CD4-positive, CD25-positive, alpha-beta regulatory T cell (primary cell): ENCODE data around the gene GPR176. TPM values are rescaled to one million over a fixed set of nuclear protein-coding genes. Genes with fewer than 3 reads are reported as not detected.

Experiments used
- ATAC-seq, 2 donors: fragments of 150-1000 bp; cut with Tn5 transposase; one replicate each; pipeline ENCODE4 v1.10.0; 2021; ENCODE audit warnings: low read depth in 2 of 2, moderate number of reproducible peaks in 2 of 2, moderate library complexity in 1 of 2
- DNase-seq, 3 donors: peaks; one replicate each; pipeline versions ENCODE4 v3.0.0 to v3.0.0-alpha.2; 2012 to 2022; ENCODE audit warnings: mixed read lengths in 1 of 3
- H3K27ac ChIP-seq: one replicate; pipeline ENCODE4 v1.7.0; 2013; ENCODE audit warnings: mild to moderate bottlenecking, low read length; ENCODE audit not compliant: insufficient read depth, poor library complexity, severe bottlenecking
- H3K27me3 ChIP-seq: one replicate; pipeline ENCODE4 v1.7.0; 2013; ENCODE audit warnings: low read length; ENCODE audit not compliant: control insufficient read depth, insufficient read depth
- H3K36me3 ChIP-seq: one replicate; pipeline ENCODE4 v1.7.0; 2013; ENCODE audit warnings: mild to moderate bottlenecking, low read length, moderate library complexity; ENCODE audit not compliant: control insufficient read depth, insufficient read depth
- H3K4me1 ChIP-seq: 2 replicates; pipeline ENCODE4 v1.7.0; 2013; ENCODE audit warnings: mild to moderate bottlenecking, low read length; ENCODE audit not compliant: insufficient read depth, control insufficient read depth, poor library complexity, severe bottlenecking
- H3K4me3 ChIP-seq: one replicate; pipeline ENCODE4 v1.7.0; 2013; ENCODE audit warnings: low read depth, mild to moderate bottlenecking, low read length, moderate library complexity
- H3K9me3 ChIP-seq, 2 experiments: 1 replicate in 1 of 2; 2 replicates in 1 of 2; pipeline ENCODE4 v1.7.0; 2013; ENCODE audit warnings: low read length in 2 of 2, mild to moderate bottlenecking in 1 of 2, moderate library complexity in 1 of 2; ENCODE audit not compliant: control insufficient read depth in 2 of 2
- H3K27ac Mint-ChIP-seq, 3 donors: one replicate each; pipeline ENCODE4 v1.8.0; 2020 to 2022; ENCODE audit warnings: mild to moderate bottlenecking in 3 of 3, mixed read lengths in 3 of 3, moderate library complexity in 2 of 3
- H3K27me3 Mint-ChIP-seq: one replicate; pipeline ENCODE4 v1.8.0; 2022; ENCODE audit warnings: mild to moderate bottlenecking, mixed read lengths
- H3K36me3 Mint-ChIP-seq: one replicate; pipeline ENCODE4 v1.8.0; 2020; ENCODE audit warnings: mixed read lengths
- H3K4me1 Mint-ChIP-seq, 4 donors: one replicate each; pipeline ENCODE4 v1.8.0; 2020 to 2022; ENCODE audit warnings: mixed read lengths in 4 of 4, mild to moderate bottlenecking in 1 of 4
- H3K4me3 Mint-ChIP-seq, 4 donors: one replicate each; pipeline ENCODE4 v1.8.0; 2020 to 2022; ENCODE audit warnings: mild to moderate bottlenecking in 4 of 4, mixed read lengths in 4 of 4, moderate library complexity in 3 of 4
- H3K9me3 Mint-ChIP-seq, 7 donors: one replicate each; pipeline ENCODE4 v1.8.0; 2020 to 2022; ENCODE audit warnings: mixed read lengths in 7 of 7, mild to moderate bottlenecking in 3 of 7, moderate library complexity in 2 of 7
- polyA plus RNA-seq, 4 donors: library from polyadenylated mRNA; unstranded; fragments of 300-500 nt; fragmentation: Illumina TruSeq; gene quantifications; one replicate each; pipeline ENCODE4 v1.2.3, GENCODE V29; 2021
- total RNA-seq: library from RNA; stranded (reverse); gene quantifications from one replicate; pipeline ENCODE4 v1.2.3, GENCODE V29; 2022

The GPR176 gene
- total and polyA plus RNA-seq, 5 donors from 2014 or later: not detected

DNA sequence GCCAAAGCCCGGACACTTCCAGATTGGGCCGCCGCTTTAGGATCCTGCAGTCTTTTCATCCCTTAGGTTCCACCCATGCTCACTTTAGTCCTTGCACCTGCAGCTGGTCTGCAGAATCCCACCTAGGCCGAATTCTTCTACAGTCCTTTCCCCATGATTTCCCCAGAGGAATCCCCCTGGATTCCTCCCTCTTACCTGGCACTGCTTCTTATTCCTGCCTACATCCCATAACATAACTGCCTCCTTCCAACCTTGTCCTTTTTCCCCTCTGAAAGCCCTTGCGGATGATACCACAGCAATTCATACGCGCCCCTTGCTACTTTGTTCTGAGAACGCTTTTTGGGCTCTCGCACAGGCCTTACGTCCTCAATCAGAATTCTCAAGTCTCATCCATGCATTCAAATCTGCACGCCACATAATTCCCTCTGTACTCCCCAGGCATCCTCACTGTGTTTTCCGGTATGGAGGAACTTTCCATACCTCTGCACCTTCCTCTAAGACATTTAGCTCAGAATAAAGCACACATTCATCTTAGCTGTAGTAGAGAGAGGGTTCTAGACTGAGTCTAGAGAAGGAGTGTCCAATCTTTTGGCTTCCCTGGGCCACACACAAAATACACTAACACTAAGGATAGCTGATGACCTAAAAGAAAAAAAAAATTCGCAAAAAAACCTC lies 14.5 kb upstream of the GPR176 start:
- no peaks in the 10 kb centered on the region for H3K9me3 ChIP-seq
- Mint-ChIP-seq H3K4me1 (peaks cover 6 to 45% (median 20%) of the 10 kb centered on the region in 4 donors), H3K27me3 (peaks cover 13% of the 10 kb centered on the region), H3K4me3 (peak overlapping the region; percentile 88 to 94 (median 92)), H3K9me3 (no peaks in the 10 kb centered on the region), H3K36me3 (peaks cover 5% of the 10 kb centered on the region), H3K27ac (peak overlapping the region in 2 of 3 donors; percentile 88 to 90)
- no peak for ATAC-seq
- peak in 1 of 3 donors; percentile 32 for DNase-seq
- H3K4me3 ChIP-seq: peak overlapping the region; percentile 86
- peaks cover 15% of the 10 kb centered on the region for H3K4me1 ChIP-seq
- peaks cover 1% of the 10 kb centered on the region for H3K27me3 ChIP-seq
- no peaks in the 10 kb centered on the region for H3K36me3 ChIP-seq
- H3K27ac ChIP-seq: no peak overlapping the region

DNA sequence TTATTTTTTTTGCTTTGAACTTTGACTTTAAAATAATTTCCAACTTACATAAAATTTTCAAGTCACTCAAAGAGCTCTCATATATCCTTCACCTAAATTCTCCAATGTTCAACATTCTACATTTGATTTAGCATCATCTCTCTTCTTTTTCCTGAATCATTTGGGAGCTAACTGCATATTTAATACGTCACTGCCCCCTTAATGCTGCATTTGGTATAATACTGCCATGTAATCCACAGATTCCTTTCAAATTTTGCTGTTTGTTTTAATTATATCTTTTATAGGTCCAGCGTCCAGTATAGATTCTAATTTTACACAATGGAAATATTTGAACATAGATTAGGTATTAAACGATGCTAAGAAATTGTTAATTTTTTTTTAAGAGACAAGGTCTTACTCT lies 11.5 kb upstream of the GPR176 start:
- no peak overlapping the region for H3K27ac Mint-ChIP-seq
- H3K4me1 Mint-ChIP-seq: peaks cover 6 to 34% (median 19%) of the 10 kb centered on the region in 4 donors
- H3K27me3 Mint-ChIP-seq: peaks cover 15% of the 10 kb centered on the region
- no peak overlapping the region for H3K4me3 ChIP-seq
- no peaks in the 10 kb centered on the region for H3K9me3 Mint-ChIP-seq
- no peak for DNase-seq
- H3K36me3 Mint-ChIP-seq: no peaks in the 10 kb centered on the region
- peaks cover 15% of the 10 kb centered on the region for H3K4me1 ChIP-seq
- no peak for ATAC-seq
- H3K27ac ChIP-seq: no peak overlapping the region
- no peaks in the 10 kb centered on the region for H3K9me3 ChIP-seq
- no peak overlapping the region for H3K4me3 Mint-ChIP-seq
- no peaks in the 10 kb centered on the region for H3K36me3 ChIP-seq
- H3K27me3 ChIP-seq: peaks cover 5% of the 10 kb centered on the region

DNA sequence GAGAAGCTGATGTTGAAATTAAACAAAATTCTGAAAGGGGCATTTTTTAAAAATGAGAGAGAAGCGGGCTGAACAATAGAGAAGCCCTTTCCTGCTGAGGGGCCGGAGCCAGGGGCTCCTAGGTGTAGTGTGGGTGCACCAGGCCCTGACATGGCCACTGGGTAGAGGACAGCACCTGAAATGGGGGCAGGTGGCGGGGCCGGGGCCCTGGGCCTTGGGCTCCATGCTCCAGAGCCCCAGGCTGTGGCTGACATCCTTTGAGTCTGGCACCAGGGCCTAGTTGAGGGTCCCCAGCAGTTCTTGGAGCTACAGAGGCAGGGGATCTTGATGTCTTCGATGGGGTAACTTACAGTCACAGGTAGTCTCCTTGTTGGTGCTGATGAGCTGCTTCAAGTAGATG lies 6.5 kb upstream of the GPR176 start:
- no peak for DNase-seq
- ATAC-seq: no peak
- Histone ChIP-seq H3K4me3 (no peak overlapping the region), H3K4me1 (no peaks in the 10 kb centered on the region), H3K9me3 (no peaks in the 10 kb centered on the region), H3K27me3 (peaks cover 5% of the 10 kb centered on the region), H3K27ac (no peak overlapping the region), H3K36me3 (no peaks in the 10 kb centered on the region)
- Mint-ChIP-seq H3K9me3 (no peaks in the 10 kb centered on the region), H3K4me1 (peaks cover 0 to 5% (median 1%) of the 10 kb centered on the region in 4 donors), H3K36me3 (no peaks in the 10 kb centered on the region), H3K27me3 (peaks cover 24% of the 10 kb centered on the region), H3K4me3 (no peak overlapping the region), H3K27ac (no peak overlapping the region)

DNA sequence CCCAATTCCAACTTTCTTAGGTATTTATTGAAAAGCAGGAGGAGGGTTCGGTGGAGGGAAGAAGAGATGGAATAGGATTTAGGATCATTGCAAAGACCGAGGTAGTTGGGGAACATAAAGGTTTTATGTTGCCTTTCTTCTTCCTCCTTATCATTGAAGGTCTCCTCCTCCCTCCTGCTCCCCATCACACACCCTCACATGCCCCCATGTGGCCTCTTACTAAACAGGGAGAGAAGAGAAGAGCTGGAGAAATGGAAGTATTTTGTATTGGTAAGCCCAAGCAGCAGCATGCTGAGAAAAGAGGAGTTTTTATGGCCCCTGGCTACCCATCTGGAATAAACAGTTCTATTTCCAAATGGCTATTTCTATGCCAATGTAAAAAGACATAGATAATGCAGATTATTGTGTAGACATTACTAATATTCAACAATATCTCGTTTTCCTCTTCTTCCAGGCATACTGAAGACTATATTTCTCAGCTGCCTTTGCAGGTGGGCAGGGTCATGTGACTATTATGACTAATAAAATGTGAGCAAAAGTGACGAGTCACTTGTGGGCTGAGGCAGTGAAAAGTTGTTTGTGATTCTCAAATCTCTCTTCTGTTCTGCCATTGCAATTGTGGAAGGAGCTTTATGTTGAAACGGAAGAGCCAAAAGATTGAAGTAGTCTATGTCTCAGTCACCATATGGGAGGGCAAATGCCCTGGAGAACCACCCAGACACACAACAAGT lies 5.2 kb upstream of the GPR176 start:
- no peak overlapping the region for H3K27ac ChIP-seq
- peaks cover 19% of the 10 kb centered on the region for H3K27me3 Mint-ChIP-seq
- H3K4me3 ChIP-seq: no peak overlapping the region
- H3K27me3 ChIP-seq: peaks cover 6% of the 10 kb centered on the region
- no peaks in the 10 kb centered on the region for H3K36me3 ChIP-seq
- no peaks in the 10 kb centered on the region for H3K9me3 ChIP-seq
- ATAC-seq: no peak
- peaks cover 0 to 12% (median 3%) of the 10 kb centered on the region in 4 donors for H3K4me1 Mint-ChIP-seq
- peak in 1 of 3 donors; percentile 28 for DNase-seq
- no peaks in the 10 kb centered on the region for H3K36me3 Mint-ChIP-seq
- peak overlapping the region in 2 of 4 donors; percentile 1 to 4 for H3K4me3 Mint-ChIP-seq
- no peaks in the 10 kb centered on the region for H3K9me3 Mint-ChIP-seq
- no peak overlapping the region for H3K27ac Mint-ChIP-seq
- peaks cover 8% of the 10 kb centered on the region for H3K4me1 ChIP-seq

DNA sequence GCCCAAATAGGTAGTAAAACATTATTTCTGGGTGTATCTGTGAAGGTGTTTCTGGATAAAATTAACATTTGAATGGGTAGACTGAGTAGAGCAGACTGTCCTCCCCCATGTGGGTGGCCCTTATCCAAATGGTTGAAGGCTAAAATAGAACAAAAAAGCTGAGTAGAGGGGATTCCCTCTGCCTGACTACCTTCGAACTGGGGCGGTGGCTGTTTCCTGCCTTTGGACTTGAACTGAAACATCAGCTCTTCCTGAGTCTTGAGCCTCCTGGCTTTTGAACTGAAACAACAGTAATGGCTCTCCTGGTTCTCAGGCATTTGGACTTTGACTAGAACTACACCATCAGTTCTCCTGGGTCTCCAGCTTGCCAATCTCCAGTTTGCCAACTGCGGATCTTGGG lies 4.4 kb upstream of the GPR176 start:
- Histone ChIP-seq H3K36me3 (no peaks in the 10 kb centered on the region), H3K4me3 (no peak overlapping the region), H3K9me3 (no peaks in the 10 kb centered on the region), H3K4me1 (peaks cover 16% of the 10 kb centered on the region), H3K27me3 (peaks cover 7% of the 10 kb centered on the region), H3K27ac (no peak overlapping the region)
- H3K9me3 Mint-ChIP-seq: no peaks in the 10 kb centered on the region
- H3K36me3 Mint-ChIP-seq: no peaks in the 10 kb centered on the region
- peaks cover 0 to 13% (median 3%) of the 10 kb centered on the region in 4 donors for H3K4me1 Mint-ChIP-seq
- H3K4me3 Mint-ChIP-seq: no peak overlapping the region
- peak overlapping the region in 1 of 3 donors; percentile 18 for H3K27ac Mint-ChIP-seq
- peaks cover 13% of the 10 kb centered on the region for H3K27me3 Mint-ChIP-seq
- DNase-seq (peak in 1 of 3 donors; percentile 27), ATAC-seq (no peak)

DNA sequence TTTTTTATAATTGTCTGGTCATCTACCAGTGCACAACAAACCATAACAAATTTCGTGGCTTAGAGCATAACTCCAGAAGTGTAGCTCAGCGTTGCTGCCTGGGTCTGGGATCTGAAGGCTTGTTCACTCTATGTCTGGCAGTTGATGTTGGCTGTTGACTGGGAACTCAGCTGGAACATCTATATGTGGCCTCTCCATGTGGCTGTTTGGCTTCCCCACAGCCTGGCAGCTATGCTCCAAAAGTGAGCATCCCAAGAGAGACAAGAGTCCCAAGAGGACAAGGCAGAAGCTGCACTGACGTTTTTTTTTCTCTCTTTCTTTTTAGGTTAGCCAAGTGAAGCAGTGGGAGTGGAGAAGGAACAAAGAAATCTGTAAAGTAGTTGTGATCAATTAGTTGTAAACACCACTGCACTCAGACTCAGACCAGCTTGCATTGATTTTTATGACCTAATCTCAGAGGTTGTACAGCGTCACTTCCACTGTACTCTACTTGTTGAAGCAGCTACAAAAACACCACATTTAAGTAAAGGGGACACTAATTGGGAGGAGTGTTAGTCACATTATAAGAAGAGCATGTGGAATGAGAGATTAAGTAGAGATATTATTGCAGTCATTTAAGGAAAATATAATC lies 2.5 kb upstream of the GPR176 start:
- H3K27me3 ChIP-seq: peaks cover 19% of the 10 kb centered on the region
- peaks cover 0 to 19% (median 9%) of the 10 kb centered on the region in 4 donors for H3K4me1 Mint-ChIP-seq
- H3K9me3 Mint-ChIP-seq: peaks cover 0 to 2% (median 0%) of the 10 kb centered on the region in 7 donors
- H3K36me3 Mint-ChIP-seq: no peaks in the 10 kb centered on the region
- H3K27ac ChIP-seq: no peak overlapping the region
- ATAC-seq (no peak), DNase-seq (no peak)
- peaks cover 31% of the 10 kb centered on the region for H3K27me3 Mint-ChIP-seq
- H3K36me3 ChIP-seq: no peaks in the 10 kb centered on the region
- H3K9me3 ChIP-seq: no peaks in the 10 kb centered on the region
- H3K4me1 ChIP-seq: peaks cover 18% of the 10 kb centered on the region
- no peak overlapping the region for H3K27ac Mint-ChIP-seq
- peak overlapping the region in 2 of 4 donors; percentile 52 to 63 for H3K4me3 Mint-ChIP-seq
- no peak overlapping the region for H3K4me3 ChIP-seq

DNA sequence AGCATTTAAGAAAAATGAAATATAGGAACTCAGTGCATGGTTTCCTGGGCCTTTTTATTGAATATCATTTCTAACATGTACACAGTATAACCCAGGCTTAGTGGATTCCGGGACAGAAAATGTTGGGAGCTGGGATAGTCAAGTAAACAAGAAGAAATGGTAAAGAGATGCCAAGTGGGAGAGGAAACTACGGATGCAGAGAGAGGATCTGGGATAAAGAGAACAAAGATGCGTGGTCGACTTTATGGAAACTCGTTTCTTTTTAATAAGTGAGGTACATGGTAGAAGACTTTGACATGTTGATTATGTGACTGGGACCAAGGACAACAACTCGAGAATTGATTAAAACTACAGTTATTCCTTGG lies 1.2 kb upstream of the GPR176 start:
- Histone ChIP-seq H3K9me3 (no peaks in the 10 kb centered on the region), H3K36me3 (no peaks in the 10 kb centered on the region), H3K4me1 (peaks cover 18% of the 10 kb centered on the region), H3K27me3 (peaks cover 20% of the 10 kb centered on the region), H3K27ac (no peak overlapping the region), H3K4me3 (peak overlapping the region; percentile 83)
- Mint-ChIP-seq H3K4me3 (peak overlapping the region; percentile 51 to 89 (median 85)), H3K4me1 (peaks cover 0 to 19% (median 9%) of the 10 kb centered on the region in 4 donors), H3K27me3 (peaks cover 38% of the 10 kb centered on the region), H3K27ac (peak overlapping the region in 2 of 3 donors; percentile 60 to 81), H3K9me3 (peaks cover 0 to 2% (median 0%) of the 10 kb centered on the region in 7 donors), H3K36me3 (no peaks in the 10 kb centered on the region)
- DNase-seq (no peak), ATAC-seq (no peak)
